NOMO-1 treated with dmso at 0.1 percent for 144 hours (cell line): ENCODE data around the gene KIZ.

ENCODE experiments used
- DNase-seq: peaks from one replicate; lab custom pipeline; 2025; ENCODE audit not compliant: unreplicated experiment; lab: John Stamatoyannopoulos, UW

KIZ gene

DNA sequence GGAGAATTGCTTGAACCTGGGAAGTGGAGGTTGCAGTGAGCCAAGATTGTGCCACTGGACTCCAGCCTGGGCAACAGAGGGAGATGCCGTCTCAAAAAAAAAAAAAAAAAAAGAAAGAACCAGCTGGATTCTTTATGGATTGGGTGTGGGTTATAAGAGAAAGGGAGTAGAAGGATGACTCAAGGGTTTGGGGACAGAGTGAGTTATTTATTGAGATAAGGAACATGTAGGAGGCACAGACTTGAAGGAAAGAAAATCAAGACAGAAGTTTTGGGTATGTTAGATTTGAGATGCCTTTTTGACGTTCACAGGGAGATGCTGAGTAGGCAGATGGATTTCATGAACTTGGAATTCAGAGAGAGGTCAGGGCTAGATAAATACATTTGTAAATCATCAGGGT is 47.6 kb downstream of the KIZ start:
- DNase-seq: no peak

DNA sequence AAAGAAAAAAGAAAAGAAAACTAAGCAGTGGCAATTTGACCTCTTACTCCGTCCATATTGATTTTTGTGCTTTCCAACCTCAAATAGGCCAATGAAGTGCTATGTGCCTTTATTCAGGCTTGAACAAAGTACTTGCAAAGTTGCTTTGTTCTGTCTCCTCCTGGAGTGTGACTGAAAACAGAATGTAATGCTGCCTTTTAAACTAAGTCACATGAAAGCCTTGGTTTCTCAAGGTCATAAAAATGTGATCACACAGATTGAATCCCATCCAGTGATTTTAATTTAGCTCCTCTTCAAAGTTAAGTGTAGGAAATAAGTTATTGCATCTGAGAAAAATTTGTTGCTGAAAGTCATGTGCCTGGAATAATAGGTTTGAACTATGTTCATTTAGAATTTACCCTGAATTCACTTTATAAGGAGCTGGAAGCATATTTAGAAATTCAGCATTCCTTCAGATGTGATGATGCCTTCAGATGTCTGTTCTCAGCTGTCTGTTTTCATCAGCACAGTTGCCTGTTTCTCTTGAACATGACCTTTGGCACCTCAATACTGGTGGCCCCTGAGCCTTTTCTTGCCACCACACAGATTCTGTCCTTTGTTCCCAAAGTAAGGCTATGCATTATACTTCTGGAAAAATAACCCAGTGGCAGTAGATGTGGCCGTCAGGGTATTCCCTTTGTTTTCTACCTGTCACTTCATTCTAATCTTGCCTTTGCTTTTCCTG is 48.8 kb downstream of the KIZ start:
- no peak for DNase-seq

DNA sequence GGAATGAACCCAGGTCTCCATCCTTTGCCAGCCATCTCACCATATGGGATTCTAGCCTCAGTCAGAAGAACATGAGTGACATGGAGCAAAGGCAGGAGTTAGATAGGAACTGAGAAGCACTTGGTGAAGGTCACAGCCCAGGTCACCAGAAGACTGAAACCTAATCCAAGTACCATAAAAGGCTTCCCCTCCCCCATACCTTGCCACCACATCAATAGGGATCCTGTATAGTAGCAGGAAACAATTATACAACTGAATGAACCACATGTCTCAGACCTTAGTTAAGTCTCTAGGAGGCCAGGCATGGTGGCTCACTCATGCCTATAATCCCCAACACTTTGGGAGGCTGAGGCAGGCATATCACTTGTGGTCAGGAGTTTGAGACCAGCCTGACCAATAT is 49.6 kb downstream of the KIZ start:
- no peak for DNase-seq

DNA sequence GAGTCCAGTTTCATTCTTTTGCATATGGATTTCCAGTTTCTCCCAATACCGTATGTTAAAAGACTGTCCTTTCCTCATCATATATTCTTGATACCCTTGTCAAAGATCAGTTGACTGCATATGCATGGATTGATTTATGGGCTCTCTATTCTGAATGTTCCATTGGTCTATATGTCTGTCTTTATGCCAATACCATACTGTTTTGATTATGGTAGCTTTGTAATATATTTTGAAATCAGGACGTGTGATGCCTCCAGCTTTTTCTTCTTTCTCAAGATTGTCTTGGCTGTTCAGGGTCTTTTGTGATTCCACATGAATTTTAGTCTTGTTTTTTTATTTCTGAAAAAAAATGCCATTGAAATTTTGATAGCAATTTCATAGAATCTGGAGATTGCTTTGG is 51.9 kb downstream of the KIZ start:
- no peak for DNase-seq

DNA sequence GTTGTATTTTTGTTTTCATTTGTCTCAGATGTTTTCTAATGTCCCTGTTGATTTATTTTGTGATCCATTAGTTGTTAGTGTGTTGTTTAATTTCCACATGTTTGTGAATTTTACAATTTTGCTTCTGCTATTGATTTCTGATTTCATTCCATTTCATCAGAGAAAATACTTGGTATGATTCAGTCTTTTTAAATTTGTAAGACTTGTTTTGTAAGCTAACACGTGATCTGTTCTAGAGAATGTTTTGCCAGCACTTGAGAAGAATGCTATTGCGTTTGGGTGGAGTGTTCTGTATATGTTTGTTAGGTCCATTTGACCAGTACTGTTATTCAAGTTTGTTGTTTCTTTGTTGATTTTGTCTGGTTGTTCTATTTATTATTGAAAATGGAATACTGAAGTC is 53.9 kb downstream of the KIZ start:
- DNase-seq: no peak

DNA sequence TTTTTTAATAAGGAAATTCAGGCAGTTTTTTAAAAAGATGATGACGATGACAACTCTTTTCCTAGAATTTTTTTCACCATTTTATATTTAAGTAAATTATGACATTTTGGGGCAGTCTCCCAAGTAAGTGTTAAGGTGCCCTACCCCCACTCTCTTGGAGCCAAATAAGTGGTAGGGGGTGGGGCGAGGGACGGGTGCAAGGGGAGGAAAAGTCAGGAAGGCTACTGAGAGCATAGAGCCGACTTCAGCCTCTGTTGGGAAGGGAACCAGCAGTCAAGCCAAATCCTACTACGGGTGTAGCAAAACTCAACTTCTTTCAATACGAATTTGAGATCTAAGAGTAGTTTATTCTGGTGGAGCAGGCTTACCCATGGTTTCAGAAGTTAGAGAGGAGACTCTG is 54.4 kb downstream of the KIZ start:
- no peak for DNase-seq

DNA sequence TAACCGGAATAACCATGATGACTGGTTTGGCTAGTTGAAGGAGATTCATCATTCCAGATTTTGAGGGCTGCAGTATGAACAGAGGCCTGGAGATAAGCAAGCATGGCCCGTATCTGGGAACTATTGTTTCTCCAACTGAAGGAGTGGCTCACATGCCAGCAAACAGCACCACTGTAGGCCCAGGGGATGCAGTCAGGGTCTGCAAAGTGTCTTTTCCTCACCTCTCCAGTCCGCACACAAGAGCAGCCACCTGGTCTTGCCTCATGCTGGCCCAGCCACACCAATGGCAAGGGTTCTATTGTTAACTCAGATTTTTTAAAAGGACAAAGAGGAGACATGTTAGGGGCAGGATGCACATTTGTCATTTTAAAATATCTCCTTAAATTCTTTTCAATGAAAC is 55.1 kb downstream of the KIZ start:
- no peak for DNase-seq

DNA sequence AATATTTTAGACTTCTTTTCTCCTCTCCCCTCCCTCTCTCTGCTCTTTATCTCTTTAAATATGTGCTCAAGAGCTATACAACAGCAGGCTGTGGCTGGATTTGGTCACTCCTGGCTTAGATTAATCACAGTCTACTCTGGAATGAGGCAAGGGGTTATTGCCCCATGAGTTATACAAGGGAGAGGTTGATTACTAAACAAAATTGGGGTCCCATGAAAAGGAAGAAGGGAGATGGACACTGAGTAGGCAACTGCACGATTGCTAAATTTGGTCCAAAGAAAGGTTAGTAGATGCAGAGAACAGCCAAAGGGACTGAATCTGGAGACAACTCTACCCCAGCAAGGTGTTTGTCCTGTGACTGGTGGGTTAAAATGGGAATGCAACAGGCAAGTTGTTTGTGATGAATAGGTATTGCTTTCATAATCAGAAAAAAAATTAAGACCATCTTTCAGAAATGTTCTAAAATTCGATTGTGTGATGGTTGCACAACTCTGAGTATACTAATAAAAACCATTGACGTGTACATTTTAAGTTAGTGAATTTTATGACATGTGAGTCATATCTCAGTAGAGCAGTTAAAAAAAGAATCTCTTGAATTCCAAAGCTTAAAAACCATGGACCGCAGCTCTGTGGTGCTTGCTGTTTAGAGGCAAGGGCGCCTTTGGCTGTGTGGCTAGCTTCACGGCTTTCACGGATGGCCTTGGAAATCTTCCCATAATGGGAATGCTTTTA is 57.1 kb downstream of the KIZ start:
- DNase-seq: peak; percentile 6

DNA sequence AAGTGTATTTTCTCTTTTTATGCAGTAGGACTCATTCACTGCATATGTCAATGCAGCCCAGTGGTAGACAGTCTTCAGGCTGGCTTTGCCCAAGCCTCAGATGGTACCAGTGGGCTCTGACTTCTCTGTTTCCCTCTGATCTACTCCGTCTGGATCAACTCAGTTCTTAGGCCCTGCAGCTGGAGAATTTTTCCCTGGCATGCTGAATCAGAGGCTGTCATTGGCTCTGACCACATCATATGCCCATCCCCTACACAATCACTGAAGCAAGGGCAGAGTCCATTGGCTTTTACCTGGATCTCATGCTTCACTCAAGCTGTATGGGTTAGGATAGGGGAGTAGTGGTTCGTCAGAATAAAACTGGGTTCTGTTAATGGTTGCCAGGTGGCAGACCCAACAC is 57.8 kb downstream of the KIZ start:
- DNase-seq: no peak

DNA sequence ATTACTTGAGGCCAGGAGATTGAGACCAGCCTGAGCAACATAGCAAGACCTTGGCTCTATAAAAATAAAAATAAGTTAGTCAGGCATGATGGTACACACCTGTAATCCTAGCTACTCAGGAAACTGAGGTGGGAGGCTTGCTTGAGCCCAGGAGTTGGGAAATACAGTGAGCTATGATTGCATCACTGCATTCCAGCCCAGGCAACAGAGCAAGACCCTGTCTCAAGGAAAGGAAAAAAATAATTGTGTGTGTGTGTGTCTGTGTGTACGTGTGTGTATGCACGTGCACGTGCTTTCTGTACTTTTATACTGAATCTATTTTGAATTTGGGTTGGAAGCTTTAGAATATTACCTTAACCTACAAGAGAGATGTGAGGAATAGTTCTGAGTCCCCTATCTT is 58.9 kb downstream of the KIZ start:
- DNase-seq: no peak

DNA sequence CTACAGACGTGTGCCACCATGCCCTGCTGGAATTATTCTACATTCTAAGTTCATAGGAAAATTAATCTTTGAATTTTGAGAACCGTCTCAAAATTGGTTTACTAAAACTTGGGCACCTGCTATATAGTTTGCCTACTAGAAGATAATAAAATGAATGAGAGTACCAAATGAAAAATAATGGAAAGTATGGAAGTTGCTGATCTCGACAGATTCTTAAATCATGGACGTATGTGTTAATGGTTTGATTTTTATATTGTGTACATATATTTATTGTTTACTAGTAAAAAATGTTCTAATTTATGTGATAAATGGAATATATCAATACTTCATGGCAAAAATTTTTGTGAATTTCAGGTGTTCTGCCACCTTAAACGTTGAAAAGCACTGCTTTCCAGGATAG is 60.0 kb downstream of the KIZ start:
- DNase-seq: no peak

DNA sequence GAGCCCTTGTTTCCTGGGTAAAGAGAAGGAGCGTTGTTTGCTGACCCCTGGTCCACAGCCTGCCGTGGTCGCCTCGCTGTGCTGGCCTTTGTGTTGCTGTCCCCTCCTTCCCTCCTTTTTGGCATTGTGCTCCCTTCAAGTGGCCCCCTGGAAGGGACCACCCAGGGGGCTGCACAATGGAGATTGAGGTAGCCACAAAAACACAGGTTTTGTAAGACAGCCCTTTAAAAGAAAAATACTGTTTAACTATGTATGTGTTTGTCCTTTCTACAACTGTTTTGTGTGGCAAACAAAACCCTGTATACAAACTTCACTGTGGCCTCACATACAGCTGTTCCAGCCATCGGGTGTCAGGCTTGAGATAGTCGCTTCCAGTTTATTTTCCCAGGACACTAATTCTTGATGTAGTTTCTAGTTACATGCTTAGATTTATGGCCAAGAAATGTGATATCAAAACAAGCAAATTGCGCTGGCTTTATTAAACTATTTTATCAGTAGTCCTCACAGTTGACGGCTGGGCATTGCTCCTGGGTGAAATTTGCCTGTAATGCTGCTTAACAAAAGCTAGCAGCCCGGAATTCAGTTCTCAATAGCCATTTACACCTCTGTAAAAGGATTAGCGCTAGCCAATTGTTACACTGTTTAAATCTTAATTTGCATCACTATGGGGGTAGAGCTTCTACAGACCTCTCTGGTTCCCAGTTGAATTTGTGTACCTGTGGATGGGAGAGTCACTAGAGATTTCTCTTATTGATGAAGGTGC is 64.1 kb downstream of the KIZ start:
- no peak for DNase-seq

DNA sequence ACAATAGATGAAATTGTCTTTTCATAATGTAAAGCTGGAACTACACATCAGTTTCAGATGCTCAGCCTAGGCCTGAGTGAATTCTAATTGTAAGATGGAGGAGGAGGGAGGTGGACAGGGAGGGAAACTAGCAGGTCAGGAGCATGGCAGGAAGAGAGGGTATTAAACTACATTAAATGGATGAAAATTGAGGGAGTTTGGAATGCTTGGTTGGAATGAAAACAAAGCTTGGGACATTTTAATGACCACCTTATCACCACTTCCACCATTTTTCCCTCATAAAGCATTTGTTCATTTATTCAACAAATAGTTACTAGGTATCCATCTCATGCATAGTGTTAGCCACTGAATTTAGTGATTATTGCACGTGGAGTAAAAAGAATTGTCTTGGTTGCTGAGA is 65.0 kb downstream of the KIZ start:
- DNase-seq: no peak

DNA sequence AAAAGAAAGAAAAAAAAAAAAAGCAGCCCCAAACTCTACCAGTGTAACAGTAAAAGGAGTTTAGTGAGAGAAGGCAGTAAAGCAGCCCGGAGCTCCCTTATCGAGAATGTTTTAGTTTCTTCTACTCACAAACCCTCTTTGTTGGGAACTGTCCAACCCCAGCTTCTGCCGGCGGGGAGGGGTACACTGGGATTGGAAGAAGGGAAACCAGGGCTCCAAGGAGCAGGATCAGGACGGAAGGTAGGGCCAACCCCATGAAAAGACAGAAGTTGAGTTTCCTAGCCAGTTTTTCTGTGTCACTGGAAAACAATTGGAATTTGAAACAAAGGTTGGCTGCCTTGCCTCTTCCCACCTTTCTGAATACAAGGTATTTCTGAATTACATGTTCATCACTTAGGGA is 66.0 kb downstream of the KIZ start:
- DNase-seq: no peak

DNA sequence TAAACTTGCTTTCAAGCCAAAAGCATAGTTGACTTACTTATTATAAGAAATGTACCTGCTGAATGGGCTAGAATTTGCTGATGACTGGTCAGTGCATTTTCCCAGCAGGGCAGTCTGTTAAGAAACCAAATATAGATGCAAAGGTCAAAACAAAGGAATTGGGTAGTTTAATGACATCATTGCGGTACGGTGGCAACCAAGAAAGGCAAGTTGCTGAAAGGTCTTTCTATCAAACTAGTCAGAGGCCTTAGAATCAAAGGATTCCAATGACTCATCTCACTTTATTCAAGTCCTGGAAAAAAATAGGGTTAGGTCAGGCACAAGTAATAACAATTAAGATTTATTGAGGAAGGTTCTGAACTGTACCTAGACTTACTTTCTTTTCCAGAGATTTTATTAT is 76.4 kb downstream of the KIZ start:
- no peak for DNase-seq

DNA sequence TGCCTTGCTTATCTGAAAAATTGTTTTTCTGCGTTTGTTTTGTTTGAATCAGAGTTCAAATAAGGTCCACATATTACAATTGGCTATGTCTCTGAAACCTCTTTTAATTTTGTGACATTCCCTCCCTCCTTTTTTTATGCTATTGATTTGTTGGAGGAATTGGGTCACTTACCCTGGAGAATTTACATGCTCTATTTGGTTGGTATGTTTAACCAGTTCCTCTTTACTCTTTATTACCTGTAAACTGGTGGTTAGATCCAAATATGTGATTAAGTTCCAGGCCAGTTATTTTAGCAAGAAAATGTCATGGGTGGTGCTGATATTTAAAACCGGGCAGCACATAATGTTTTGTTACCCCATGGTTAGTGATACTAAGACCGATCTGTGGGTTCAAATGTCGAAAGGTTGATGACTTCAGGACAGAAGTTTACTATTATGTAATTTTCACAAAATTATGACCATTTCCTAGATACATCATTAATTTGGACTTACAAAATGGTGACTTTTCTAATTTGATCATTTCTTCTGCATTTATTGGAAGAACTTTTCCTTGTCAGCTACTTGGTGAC is 77.3 kb downstream of the KIZ start:
- DNase-seq: no peak

DNA sequence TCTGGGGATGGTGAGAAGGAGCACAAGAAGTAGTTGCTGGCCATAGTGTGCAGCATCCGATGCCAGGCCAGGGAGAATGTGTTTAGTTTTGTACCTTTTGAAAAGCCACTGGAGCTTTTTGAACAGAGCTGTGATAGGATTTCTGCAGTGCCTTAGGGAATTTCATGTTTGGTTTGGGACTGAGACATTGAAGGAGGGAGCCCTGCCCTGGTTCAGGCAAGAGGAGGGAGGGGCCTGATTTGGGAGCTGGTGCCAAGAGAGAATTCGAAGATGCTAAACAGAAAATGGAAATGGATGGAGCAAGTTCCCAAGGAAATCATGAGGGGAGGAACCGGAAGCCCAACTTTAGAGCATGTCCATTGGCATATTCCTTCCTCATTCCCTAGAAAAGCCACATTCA is 80.7 kb downstream of the KIZ start:
- no peak for DNase-seq

DNA sequence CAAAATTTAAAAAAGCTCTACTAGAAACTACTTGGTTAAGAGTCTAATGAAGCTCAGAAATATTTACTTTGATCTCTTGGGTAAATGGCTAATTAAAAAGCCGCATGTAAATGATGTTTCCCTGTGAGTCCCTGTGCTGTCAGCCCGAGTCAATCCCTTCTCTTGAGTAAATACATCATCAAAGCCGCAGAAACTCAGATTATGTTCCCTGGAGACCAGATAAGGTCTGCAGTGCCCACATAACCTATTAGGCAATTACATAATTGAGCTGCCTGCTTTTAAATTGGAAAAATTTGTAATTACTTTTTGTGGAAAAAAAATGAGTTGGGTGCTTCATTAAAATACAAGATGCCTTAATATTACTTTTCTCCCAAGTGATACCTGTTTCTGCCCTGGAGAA is 83.1 kb downstream of the KIZ start:
- no peak for DNase-seq

DNA sequence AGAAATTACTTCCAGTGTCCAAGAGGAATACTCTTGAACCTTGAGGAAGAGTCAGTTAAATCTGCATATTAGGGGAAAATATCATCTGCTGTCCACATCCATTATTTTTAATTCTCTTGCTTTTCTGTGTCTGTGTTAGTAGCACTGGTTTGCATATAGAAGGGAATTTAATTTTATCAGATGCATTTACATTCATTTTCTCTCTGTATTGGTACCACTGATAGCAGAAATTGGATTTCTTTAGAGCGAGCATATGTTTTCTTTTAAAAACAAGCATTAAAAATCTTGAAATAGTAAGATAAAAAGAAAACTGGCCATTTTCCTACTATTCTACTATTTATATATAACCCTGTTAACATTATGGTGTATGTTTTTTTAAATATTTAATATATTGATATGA is 83.8 kb downstream of the KIZ start:
- no peak for DNase-seq

DNA sequence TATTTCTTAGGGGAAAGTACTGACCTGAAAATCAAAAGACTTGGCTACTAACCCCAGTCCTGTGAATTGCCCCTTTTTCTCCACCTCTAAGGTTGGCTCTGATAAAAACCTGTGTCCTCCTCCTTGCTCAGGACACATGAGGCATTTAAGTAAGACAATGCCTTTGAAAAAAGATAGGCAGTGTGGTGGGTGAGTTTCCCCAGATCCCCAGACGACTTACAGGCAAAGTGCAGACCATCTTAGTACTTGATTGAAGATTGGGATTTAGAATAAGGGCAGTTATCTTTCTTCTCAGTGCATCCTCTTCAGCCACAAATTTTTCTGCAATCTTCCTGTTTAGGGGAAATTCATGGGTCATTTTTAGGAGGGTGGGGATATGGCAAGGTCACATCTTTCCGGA is 87.8 kb downstream of the KIZ start:
- DNase-seq: no peak

DNA sequence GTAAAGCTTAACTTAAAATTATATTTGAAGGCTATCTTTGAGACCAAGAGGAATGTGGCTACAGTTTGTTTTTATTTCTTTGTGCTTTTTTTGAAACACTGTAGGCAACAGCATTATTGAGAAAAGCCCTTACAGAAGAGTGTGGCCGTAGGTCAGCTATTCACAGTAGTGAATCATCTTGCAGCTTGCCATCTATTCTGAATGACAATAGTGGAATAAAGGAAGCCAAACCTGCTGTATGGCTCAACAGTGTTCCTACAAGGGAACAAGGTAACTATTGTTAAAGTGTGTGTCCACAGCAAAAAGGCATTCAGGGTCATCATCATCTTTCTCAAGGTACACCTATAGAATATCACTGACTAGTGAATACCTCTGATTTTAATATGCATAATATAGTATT is 88.5 kb downstream of the KIZ start:
- no peak for DNase-seq

DNA sequence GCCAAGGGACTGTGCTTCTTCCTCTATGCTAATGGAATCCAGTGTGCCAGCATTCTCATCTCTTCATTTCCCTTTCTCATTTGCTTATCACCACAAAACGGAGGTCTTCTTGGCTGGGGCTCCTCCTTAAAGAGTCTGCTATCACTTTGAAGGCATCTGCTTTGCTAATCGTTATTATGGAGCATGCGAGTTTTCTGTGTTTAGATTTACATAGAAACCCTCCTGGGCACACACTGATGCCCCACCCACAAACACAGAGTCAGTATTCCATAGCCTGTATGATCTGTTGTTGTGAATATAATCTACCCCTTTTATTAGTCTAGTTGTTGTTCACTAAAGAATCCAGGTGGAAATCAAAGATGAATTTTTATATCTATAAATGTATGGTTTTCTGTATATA is 93.8 kb downstream of the KIZ start:
- no peak for DNase-seq
